ENCODE data around the gene SPINT1.

DNA sequence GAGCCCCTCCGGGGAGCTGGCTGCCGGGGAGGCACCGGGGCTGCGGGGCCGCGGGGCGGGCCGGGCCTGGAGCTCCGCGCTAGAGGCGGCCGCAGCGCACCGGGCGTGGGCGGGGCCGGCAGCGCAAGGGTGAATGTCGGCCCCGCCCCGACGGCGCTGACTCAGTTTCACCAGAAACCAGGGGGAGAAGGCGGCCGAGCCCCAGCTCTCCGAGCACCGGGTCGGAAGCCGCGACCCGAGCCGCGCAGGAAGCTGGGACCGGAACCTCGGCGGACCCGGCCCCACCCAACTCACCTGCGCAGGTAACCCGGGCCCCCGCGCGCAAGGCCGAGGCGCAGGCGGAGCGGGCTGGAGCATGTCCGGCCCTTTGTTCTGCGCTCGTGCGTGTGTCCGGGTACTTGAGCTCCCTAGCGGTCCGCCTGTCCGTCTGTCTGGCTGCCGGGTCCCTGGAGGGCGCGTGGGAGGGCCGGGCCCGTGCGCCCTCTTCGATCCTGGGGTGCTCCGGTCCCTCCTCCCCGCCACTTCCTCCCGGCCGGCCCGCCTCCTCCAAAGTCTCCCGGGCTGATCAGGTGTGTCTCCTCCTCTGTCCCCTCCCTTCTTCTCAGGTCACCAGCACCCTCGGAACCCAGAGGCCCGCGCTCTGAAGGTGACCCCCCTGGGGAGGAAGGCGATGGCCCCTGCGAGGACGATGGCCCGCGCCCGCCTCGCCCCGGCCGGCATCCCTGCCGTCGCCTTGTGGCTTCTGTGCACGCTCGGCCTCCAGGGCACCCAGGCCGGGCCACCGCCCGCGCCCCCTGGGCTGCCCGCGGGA is at the start of gene SPINT1:
- no peak for TF ChIP-seq CBX3 (IDR thresholded peaks at IDR 0.05; ENCODE audit: low read depth)
- TF ChIP-seq, protein P1, sequence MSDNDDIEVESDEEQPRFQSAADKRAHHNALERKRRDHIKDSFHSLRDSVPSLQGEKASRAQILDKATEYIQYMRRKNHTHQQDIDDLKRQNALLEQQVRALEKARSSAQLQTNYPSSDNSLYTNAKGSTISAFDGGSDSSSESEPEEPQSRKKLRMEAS (IDR thresholded peaks at IDR 0.05), result no peak
- no peak for TF ChIP-seq POLR2A (IDR thresholded peaks at IDR 0.05; ENCODE audit: borderline replicate concordance, extremely low read depth, insufficient read depth, insufficient read length)
- TF ChIP-seq, protein P2, sequence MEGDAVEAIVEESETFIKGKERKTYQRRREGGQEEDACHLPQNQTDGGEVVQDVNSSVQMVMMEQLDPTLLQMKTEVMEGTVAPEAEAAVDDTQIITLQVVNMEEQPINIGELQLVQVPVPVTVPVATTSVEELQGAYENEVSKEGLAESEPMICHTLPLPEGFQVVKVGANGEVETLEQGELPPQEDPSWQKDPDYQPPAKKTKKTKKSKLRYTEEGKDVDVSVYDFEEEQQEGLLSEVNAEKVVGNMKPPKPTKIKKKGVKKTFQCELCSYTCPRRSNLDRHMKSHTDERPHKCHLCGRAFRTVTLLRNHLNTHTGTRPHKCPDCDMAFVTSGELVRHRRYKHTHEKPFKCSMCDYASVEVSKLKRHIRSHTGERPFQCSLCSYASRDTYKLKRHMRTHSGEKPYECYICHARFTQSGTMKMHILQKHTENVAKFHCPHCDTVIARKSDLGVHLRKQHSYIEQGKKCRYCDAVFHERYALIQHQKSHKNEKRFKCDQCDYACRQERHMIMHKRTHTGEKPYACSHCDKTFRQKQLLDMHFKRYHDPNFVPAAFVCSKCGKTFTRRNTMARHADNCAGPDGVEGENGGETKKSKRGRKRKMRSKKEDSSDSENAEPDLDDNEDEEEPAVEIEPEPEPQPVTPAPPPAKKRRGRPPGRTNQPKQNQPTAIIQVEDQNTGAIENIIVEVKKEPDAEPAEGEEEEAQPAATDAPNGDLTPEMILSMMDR (IDR thresholded peaks at IDR 0.05 in 2 of 3, conservative IDR thresholded peaks at IDR 0.05 in 1 of 3; ENCODE audit: borderline replicate concordance in 1 of 3, insufficient read depth in 1 of 3, low read depth in 2 of 3, low read length in 2 of 3), result no peak
- TF ChIP-seq POLR2AphosphoS5 (IDR thresholded peaks at IDR 0.05; ENCODE audit: low read depth, low read length), result peak; percentile 89
- TF ChIP-seq, protein P3, sequence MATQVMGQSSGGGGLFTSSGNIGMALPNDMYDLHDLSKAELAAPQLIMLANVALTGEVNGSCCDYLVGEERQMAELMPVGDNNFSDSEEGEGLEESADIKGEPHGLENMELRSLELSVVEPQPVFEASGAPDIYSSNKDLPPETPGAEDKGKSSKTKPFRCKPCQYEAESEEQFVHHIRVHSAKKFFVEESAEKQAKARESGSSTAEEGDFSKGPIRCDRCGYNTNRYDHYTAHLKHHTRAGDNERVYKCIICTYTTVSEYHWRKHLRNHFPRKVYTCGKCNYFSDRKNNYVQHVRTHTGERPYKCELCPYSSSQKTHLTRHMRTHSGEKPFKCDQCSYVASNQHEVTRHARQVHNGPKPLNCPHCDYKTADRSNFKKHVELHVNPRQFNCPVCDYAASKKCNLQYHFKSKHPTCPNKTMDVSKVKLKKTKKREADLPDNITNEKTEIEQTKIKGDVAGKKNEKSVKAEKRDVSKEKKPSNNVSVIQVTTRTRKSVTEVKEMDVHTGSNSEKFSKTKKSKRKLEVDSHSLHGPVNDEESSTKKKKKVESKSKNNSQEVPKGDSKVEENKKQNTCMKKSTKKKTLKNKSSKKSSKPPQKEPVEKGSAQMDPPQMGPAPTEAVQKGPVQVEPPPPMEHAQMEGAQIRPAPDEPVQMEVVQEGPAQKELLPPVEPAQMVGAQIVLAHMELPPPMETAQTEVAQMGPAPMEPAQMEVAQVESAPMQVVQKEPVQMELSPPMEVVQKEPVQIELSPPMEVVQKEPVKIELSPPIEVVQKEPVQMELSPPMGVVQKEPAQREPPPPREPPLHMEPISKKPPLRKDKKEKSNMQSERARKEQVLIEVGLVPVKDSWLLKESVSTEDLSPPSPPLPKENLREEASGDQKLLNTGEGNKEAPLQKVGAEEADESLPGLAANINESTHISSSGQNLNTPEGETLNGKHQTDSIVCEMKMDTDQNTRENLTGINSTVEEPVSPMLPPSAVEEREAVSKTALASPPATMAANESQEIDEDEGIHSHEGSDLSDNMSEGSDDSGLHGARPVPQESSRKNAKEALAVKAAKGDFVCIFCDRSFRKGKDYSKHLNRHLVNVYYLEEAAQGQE (IDR thresholded peaks at IDR 0.05; ENCODE audit: low read depth), result no peak
- TF ChIP-seq EZH2phosphoT487 (IDR thresholded peaks at IDR 0.05; ENCODE audit: borderline replicate concordance), result no peak
- no peak for TF ChIP-seq EZH2 (IDR thresholded peaks at IDR 0.05)
- TF ChIP-seq TCF7L2 (IDR thresholded peaks at IDR 0.05; ENCODE audit: borderline replicate concordance, extremely low read depth, insufficient read depth, insufficient read length), result peak; percentile 22
- TF ChIP-seq JUND (IDR thresholded peaks at IDR 0.05), result no peak
- TF ChIP-seq ZNF274 (IDR thresholded peaks at IDR 0.05; ENCODE audit: low read depth, low read length), result no peak
- TF ChIP-seq, protein P4, sequence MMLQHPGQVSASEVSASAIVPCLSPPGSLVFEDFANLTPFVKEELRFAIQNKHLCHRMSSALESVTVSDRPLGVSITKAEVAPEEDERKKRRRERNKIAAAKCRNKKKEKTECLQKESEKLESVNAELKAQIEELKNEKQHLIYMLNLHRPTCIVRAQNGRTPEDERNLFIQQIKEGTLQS (IDR thresholded peaks at IDR 0.05), result no peak
- no peak for TF ChIP-seq CEBPB (IDR thresholded peaks at IDR 0.05; ENCODE audit: low read depth)
